GM18505 (cell line): ENCODE results near the gene SYT17.

Experiments
- ATAC-seq: cut with Tn5 transposase; IDR thresholded peaks from one replicate; pipeline ENCODE4 v1.9.1; 2021; ENCODE audit not compliant: unreplicated experiment
- POLR2A ChIP-seq: IDR thresholded peaks from 4 replicates; pipeline ENCODE4 v1.6.1; 2011; ENCODE audit warnings: borderline replicate concordance; ENCODE audit not compliant: insufficient read depth, insufficient read length; ENCODE audit errors: extremely low read depth

The SYT17 gene

GRCh38 chr16:19132898-19133297 lies 35.1 kb upstream of the SYT17 start:
- TF ChIP-seq POLR2A = no peak
- no peak for ATAC-seq

GRCh38 chr16:19133600-19133999 lies 34.4 kb upstream of the SYT17 start:
- no peak for ATAC-seq

GRCh38 chr16:19135201-19135842 lies 32.7 kb upstream of the SYT17 start:
- TF ChIP-seq POLR2A = no peak
- no peak for ATAC-seq

More at GRCh38 chr16:19133600-19133999, 34.4 kb upstream of the SYT17 start:
- no peak for TF ChIP-seq POLR2A

GRCh38 chr16:19135896-19136438 lies 32.1 kb upstream of the SYT17 start:
- no peak for ATAC-seq
- no peak for TF ChIP-seq POLR2A

GRCh38 chr16:19136549-19137196 lies 31.4 kb upstream of the SYT17 start:
- no peak for TF ChIP-seq POLR2A
- ATAC-seq = no peak

- TF ChIP-seq POLR2A = no peak
- no peak for ATAC-seq
These were observed 30.6 kb upstream of the SYT17 start for GRCh38 chr16:19137201-19138128.

GRCh38 chr16:19138601-19139000 lies 29.4 kb upstream of the SYT17 start:
- TF ChIP-seq POLR2A = no peak
- ATAC-seq = no peak

- TF ChIP-seq POLR2A = no peak
- ATAC-seq = no peak
These were observed 28.5 kb upstream of the SYT17 start for GRCh38 chr16:19139436-19140091.

- no peak for ATAC-seq
- no peak for TF ChIP-seq POLR2A
These were observed 27.6 kb upstream of the SYT17 start for GRCh38 chr16:19140396-19140795.

- no peak for TF ChIP-seq POLR2A
- no peak for ATAC-seq
These were observed 25.0 kb upstream of the SYT17 start for GRCh38 chr16:19142939-19143598.

GRCh38 chr16:19143599-19143956 lies 24.5 kb upstream of the SYT17 start:
- no peak for ATAC-seq
- no peak for TF ChIP-seq POLR2A

GRCh38 chr16:19145010-19145409 lies 23.0 kb upstream of the SYT17 start:
- TF ChIP-seq POLR2A = no peak
- ATAC-seq = no peak
